IPS DF 19.7 (cell line): ENCODE measurements around the gene AKAP8L.

Experiments used
- DNase-seq: peaks from one replicate; pipeline ENCODE4 v3.0.0-alpha.2; 2013; ENCODE audit warnings: low read depth, low spot score

Gene AKAP8L

DNA sequence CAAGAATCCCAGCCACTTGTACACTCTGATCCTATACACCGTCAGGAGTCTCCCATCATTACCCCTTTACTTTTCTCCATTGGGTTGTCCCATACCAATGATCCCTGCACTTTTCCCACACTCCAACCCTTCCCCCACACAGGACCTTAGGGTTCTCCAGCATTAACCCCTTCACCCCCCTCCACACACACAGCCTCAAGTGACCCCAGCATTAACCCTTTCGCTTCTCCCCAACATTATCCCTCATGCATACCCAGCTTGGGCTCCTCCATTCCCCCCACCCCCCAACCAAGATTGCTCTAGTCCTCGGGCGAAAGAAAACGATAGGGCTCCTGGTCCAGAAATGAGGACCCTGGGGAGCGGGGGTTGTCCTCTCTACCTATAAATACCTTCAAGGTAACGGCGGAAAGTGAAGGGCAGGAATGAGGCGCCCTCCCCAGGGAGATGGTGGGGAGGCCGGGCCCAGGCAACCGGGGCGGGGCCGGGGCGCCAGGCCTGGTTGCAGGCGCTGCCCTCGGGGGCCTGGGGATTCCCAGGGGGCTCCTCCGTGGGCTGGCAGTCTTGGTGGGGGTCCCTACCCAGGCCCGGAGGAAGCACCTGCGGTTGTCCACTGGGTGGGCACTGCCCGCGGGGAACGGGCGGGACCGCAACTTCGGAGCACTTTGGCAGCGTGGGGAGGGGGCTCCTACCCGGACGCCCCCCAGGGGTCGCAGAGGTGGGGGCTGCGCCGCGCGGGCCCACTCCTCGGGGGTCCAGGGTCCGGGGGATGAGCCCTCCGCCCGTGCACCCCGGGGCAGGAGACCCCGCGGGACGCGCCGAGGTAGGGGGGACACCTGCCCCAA is 30.2 kb upstream of the AKAP8L start:
- no peak for DNase-seq

DNA sequence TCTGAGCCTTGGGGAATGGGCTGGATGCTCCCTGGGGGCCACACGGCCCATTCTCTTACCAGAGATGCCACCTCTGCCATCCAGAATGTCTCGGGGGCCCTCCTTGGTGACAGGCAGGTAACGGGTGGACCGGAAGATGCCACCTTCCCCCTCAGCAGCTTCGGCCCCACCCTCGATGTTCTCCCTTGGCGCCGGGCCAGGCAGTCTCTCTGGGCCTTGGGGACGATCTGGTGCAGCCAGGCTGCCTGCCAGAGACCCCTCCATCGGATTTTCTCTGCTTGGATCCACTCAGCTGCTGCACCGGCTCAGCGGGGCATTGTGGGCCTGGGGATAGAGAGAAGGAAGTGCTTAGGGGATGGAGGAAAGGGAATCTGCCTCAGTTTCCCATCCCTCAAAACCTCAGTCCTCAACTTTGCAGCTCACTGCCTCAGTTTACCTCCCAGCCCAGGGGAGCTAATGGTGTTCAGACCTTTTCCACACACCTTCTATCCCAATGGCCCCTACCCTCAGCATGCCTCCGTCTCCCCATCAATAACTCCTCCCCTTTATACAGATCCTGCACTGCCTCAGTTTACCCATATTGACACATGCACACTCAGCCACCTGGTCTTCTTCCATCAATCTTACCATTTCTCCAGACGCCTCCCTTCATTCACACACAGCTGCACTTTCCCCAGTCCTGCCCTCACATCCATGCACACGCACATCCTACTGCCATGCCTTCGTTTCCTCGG is 29.4 kb upstream of the AKAP8L start:
- DNase-seq = no peak

DNA sequence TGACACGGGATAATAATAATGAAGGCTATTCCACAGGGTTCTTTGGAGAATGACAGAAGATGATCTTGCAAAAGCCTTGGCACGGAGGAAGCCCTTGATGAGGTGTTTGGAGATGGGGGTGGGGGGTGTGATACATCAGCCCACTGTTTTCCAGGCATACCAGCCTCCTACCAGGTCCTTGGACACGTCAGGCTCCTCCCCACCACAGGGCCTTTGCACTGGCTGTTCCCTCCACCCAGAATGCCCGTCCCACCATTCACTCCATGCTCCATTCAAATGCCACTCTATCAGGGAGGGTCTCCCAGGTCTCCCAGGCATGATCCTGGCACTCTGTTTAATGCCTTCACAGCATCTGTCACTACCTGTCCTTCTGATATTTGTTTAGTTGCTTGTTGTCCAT is 28.3 kb upstream of the AKAP8L start:
- no peak for DNase-seq

DNA sequence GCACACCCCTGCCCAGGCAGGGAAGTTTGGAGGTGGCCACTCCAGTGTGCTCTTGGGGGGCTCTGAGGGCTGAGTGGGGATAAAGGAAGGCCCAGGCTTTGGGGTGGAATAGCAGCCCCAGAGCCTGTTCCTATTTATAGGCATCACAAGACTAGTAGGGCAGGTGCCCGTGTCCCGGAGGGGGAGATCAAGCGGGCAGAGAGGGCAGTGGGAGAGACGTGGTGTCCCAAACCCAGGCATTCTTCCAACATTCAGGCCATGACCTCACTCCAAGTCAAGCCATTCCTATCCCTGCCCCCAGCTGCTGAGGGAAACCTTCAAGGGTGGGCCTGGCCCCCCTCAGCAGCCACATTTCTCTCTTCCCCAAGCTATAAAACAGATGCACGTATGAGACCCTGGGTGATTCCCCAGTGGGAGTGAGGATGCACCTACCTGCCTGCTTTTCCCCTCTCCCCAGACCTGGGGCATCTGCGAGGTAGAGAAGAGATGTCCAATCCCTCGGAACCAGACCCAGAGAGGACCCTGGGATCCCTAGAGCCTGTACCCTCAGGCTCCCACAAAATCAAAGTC is 27.1 kb upstream of the AKAP8L start:
- no peak for DNase-seq

DNA sequence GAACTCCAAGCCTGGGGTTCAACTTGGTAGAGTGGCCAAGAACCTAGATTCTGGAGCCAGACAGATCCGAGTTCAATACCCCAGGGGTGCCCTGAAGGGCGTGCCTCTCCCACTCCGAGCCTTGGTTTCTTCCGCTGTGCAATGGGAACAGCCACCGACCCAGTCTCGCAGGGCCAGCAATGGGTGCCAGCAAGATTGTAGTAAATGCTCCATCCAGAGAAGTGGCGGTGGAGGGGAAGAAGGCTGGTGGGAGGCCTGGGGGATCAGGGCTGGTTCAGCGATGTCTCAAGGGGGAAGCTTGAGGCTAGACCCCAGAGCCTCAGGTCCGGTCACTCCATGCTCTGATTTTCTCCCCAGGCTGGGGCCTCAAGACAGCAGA is 26.4 kb upstream of the AKAP8L start:
- no peak for DNase-seq

DNA sequence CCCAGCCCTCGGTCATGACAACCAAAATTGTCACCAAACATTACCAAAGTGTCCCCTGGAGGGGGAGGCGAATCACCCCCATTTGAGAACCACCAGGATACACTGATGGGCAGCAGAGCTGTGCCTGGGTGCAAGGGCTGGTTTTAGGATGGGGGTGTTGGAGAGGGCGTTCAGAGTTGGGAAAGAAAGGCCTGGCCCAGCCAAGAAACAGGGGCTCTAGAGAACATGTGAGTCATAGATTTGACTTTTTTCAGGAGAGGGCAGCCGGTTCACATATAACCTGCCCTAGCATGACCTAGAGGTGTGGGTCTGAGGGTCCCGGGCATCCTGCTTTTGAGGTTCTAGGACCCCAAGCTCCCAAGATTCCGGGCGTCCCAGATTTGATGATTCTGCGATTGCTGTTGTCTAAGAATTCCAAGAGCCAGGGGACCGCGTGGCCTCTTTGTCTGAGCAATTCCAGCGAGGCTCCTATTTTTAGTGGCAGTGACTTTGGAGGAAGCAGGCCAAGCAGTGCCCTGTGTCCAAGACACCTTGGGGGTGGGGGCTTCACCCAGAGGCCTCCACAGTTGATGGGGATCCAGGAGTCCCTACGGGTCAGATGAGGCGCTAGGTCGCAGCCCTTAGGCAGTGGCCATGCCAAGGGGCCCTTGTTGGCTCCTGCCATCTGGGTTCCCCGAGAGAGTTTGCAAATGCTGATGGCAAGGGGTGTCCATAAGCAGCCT is 25.9 kb upstream of the AKAP8L start:
- DNase-seq = no peak

DNA sequence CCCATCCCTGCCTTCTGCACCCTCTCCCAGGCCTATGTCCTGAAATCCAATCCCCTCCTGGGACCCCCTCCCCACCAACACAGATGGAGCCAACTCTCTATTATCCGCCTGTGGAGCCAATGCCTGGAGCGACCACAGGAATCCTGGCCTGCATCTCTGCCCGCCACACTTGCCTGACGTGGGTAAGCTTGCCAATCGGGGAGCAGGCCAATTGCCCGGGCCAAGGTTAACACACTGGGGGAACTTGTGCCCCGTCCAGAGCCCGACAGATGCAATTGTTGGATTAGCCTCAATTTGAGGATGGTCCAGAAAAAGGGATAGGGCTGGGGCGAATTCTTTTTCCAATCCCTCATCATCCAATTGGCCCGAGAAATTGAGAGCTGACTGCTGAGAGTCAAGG is 25.1 kb upstream of the AKAP8L start:
- DNase-seq = no peak

DNA sequence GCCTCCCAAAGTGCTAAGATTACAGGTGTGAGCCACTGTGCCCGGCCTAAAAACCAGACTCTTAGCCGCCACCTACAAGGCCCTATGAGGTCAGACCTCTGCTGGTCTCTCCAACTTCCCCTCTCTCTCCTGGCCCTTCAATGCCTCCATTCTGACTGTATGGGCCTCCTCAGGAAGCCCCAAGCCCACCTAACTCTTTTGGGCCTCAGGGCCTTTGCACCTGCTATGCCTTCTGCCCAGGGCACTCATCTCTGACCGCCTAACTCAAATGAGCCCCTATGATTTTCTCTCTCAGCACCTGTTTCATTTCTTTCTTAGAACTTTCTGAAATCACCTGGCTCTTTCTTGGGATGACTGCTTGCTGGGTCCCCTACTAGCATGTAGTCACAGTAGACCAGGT is 24.5 kb upstream of the AKAP8L start:
- DNase-seq = no peak

DNA sequence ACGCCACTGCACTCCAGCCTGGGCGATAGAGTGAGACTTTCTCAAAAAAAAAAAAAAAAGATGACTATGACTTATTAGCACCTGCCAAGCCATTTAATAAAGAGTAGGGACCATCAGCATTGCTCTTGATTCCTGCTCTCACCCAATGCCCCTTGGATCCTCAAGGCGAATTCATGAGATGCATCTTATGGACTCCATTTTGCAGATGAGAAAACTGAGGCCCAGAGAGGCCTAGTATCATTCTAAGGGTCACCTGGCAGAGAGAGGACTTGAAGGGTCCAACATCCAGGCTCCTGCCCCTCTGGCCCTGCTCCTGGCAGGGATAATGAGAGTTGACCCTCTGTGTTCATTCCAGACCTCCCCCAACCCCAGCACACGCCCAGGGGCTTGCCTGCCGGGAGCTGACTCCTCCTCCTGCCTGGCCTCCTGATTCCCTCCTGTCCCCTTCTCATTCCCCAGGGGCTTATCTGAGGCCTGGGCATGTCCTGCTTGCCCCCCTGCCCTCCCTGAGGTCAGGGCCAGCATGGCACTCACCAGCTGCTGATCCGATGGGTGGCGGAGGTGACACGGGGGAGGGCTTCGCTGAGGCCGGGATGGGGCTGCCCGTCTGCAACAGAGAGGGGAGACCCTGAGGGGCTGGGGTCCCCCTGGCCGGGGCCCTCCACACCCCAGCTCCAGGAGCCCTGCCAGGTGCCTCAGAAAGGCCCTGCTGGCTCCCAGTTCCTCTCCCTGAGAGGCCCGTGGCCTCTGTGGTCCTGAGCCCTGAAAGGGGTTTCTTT is 23.5 kb upstream of the AKAP8L start:
- no peak for DNase-seq

DNA sequence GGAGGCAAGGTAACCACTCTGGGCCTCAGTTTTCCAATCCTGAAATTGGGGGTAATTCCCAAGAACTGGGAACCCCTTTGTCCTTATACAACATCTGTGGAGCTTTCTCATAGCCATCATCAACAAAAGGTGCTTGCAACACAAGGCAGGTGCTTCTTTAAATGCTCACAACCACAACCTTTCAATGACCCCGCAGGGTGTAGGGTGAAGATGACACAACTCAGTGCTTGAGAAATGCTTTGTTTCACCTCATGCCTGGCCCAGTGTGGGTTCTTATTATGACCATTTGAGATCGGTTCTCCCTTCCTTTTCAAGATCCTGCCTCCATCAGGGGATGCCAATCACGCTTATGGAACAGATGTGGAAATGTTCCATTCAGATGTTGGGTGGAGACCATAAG is 22.5 kb upstream of the AKAP8L start:
- no peak for DNase-seq

DNA sequence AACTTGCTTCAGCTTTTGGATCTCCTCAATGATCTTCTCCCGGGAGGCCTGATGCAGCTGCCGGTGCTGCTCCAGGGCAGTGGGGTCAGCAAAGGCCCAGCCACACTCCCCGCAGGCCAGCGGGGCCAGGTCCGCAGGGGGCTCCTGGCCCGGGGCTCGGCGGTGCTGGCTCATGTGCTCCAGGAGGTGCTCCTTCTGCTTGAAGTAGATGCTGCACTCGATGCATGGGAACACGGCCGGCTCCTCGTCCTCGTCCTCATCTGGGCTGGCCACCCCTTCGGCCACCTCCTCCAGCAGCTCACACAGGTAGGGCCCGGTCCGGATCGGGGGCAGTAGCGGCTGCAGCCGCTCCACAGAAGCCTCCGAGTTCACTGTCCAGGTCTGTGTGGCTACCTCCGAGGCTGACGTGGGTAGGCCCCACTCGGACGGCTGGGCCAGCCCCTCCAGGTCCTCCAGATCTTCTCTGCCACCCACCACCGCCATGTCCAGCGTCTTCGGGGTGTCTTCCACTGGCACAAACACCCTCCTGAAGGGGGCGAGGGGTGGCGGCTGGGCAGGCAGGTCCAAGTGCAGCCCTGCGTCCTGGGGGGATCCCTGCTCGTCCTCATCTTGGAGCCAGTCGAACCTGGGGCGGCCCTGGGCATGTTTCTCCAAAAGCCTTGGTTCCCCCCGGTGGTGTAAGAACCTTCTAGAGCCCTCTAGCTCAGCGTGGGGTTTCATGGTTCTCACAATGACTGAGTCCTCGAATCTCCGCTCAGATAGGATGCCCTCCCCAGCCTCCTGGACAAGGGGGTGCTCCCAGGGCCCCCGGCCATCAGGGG is 21.2 kb upstream of the AKAP8L start:
- no peak for DNase-seq

DNA sequence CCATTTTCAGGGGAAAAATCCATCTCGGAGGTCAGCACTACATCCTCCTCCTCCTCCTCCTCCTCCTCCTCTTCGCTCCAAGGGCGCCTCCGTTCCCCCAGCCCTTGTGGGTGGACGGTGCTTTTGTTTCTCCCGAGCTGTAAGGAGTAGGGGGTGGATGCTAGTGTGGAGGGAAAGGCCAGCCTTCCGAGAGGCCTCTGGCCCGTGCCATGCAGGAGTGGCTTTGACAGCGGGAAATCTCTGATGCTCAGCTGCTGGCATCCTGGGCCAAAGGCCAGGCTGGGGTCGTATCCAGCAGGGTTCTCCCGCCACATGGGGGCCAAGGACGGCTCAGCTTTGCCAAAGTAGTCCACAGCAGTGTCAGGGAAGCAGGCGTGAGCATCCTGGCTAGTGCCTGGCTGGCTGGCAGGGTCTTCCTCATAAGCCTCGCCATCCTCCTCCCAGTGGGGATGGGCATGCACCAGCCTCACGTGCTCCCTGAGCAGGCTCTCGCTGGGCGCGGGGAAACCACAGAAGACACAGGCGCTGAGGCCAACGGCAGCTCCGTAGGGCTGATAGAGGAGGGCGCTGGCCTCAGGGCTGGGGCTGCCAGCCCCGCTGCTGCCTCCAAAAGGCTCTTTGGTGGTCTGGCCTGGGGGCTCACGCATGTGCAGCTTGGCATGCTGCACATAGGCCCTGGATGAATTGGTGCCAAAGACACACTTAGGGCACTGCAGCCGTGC is 20.5 kb upstream of the AKAP8L start:
- DNase-seq = no peak

DNA sequence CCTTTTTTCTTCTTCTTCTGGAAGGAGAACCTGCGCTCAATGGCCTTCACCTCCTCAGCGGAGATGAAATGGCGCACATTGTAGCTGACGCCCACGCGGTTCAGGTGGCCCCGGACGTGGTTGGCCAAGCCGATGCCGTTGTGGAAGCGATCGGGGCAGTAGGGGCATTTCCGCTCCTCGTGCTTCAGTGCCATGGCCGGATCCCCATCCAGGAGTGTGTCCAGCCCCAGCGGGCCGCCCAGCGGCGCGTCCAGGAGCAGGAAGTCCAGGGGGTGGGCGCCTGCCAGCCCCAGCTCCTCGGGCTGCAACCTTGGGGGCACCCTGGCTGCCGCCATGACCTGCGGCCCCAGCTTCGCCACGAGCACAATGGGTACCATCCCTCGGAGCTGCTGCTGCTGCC is 19.8 kb upstream of the AKAP8L start:
- no peak for DNase-seq

DNA sequence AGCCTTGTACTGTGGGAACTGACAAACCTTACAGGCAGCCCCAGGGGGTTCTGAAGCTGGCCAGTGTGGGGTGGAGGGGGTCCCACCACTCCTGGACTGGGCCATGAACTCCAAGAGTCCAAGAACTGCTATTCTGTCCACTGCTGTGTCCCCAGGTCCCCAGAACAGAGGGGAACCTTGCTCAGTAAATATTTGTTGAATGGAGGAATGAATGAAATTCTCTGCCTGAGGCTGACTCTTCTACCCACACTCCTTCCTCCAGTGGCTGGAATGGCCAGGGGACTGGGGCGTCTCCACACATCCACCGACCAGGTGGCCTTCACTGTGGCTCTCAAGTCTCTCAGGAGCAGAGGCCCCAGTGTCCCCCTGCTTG is 19.3 kb upstream of the AKAP8L start:
- no peak for DNase-seq

DNA sequence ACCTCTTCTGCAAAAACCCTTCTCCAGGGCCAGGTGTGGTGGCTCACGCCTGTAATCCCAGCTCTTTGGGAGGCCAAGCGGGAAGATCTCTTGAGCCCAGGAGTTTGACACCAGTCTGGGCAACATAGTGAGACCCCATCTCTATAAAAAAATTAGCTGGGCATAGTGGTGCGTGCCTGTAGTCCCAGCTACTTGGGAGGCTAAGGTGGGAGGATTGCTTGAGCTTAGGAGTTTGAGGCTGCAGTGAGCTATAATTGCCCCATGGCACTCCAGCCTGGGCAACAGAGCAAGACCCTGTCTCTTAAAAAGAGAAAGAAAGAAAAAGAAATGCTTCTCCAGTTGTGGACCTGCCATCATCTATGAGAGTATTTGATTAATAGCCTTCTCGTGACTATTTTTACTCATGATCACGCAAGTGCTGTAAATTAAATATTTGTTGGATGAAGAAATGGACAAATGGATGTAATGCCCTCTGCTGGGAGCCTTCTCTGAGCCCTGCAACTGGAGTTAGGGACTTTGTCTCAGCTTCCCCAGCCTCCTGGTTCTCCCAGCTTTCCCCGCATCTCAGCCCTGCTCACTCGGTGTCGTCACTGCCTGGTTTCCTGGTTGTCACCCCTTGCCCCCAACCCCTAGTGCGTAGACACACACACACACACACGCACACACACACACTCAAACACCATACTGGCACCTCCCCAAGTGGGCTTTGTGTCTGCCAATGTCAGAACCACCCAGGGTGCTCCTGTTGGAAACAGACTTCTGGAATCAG is 18.8 kb upstream of the AKAP8L start:
- no peak for DNase-seq

DNA sequence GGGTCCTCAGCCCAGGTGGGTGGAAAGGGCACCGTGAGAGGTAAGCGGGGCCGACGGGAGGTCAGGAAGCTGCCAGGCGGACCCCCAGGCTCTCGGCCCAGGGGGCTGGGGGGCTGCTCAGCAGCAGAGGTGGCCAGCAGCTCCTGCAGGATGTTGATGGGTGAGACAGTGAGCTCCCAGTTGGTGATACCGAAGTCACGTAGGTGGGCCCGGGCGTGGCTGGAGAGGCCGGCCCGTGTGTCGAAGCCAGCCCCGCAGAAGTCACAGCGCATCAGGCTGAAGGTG is 18.0 kb upstream of the AKAP8L start:
- no peak for DNase-seq

DNA sequence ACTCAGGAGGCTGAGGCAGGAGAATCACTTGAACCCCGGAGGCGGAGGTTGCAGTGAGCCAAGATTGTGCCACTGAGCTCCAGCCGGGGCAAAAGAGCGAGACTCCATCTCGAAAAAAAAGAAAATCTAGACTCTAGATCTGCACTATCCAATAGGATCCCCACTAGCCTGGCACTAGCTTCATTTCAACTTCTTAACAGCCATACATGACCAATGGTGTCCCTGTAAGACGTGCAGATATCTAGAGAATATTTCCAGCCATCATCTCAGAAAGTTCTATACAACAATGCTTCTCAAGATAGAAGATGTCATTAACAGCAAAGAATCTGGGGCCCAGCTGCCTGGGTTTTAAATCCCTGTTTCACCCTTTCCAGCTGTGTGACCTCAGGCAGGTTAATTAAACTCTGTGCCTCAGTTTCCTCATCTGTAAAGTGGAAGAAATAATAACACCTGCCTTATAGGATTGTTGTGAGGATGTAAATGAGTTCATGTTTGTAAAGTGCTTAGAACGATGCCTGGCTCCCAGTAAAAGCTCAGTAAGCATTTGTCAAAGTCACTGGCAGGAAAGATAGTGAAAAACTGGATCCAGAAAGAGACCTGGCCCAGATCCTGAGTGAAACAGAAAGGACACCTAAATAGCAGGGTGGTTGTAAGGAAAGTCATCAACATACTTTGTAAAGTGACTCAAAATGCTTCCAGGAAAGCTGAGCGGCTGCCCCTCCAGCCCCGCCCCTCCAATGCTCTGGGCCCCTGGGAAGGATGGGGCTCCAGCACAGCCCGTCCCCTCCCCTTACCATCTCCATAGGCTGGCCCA is 17.4 kb upstream of the AKAP8L start:
- no peak for DNase-seq

DNA sequence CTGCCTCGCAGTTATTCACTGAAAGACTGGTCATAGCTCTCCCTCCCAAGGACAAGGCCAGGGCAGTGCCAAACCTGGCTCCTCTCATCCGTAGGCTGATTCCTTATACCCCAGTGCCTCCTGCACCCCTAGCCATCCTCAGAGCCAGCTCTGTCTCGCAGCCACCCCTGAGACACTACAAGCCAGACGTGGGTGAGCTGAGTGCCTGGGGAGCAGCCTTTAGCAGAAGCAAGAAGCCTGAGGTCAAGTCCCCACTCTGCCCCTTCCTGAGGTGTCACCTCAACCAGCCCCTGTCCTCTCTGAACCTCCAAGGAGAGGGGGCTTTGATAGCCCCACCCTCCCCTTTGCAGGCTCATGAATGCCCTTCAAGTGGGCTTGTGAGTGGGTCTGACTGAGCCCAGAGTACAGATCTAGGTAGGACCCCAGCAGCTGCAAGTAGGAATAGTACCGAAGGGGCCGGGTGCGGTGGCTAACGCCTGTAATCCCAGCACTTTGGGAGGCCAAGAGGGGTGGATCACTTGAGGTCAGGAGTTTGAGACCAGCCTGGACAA is 14.8 kb upstream of the AKAP8L start:
- no peak for DNase-seq
